Testis (tissue), 3 donors: ENCODE measurements around the gene UBL4A. TPM values are rescaled to one million over a fixed set of nuclear protein-coding genes. Genes with fewer than 3 reads are reported as not detected.

ENCODE experiments used
- DNase-seq: peaks from one replicate; pipeline ENCODE4 v3.0.0-alpha.2; 2019
- H3K27ac ChIP-seq, 2 donors: fragments of 200-600 bp; sonication (generic); one replicate each; pipeline ENCODE4 v1.5.1; 2019
- H3K27me3 ChIP-seq: fragments of 200-600 bp; sonication (generic); one replicate; pipeline ENCODE4 v1.5.1; 2019
- H3K36me3 ChIP-seq: fragments of 200-600 bp; sonication (generic); one replicate; pipeline ENCODE4 v1.5.1; 2017; ENCODE audit warnings: low read depth; ENCODE audit errors: missing control alignments
- H3K4me1 ChIP-seq: fragments of 200-600 bp; sonication (generic); one replicate; pipeline ENCODE4 v1.5.1; 2019
- H3K4me3 ChIP-seq, 2 donors: fragments of 200-600 bp; sonication (generic); one replicate each; pipeline ENCODE4 v1.5.1; 2017 to 2019
- H3K9me3 ChIP-seq: fragments of 200-600 bp; sonication (generic); one replicate; pipeline ENCODE4 v1.5.1; 2017
- POLR2A ChIP-seq: fragments of 450-650 bp; IDR thresholded peaks from one replicate; pipeline ENCODE4 v1.6.1; 2017; ENCODE audit warnings: antibody characterized with exemption, mild to moderate bottlenecking, moderate library complexity
- WGBS, 2 donors: methylation state at CpG; one replicate each; pipeline ENCODE4 v1.1.5; 2018; 5-methylcytosine and 5-hydroxymethylcytosine counted together
- intact Hi-C: fragments of 100-400 bp; cut with DNase I; formaldehyde crosslinking; loops from one replicate; pipeline ENCODE4 v1.15.1; 2023; ENCODE audit warnings: low total_unique reads
- polyA plus RNA-seq: library from polyadenylated mRNA; stranded (reverse); fragments of 350-450 nt; fragmentation: Illumina TruSeq; extraction: RNeasy Lipid Tissue Mini Kit (QIAGEN cat#74804); gene quantifications from one replicate; pipeline ENCODE4 v1.2.3, GENCODE V29; 2014; ENCODE audit warnings: low read depth, low replicate concordance; ENCODE audit not compliant: insufficient read depth
- total RNA-seq, 2 donors: library from RNA; depleted of rRNA; stranded (reverse); fragments of >200 nt; gene quantifications; one replicate each; pipeline ENCODE4 v1.2.3, GENCODE V29; 2016
- TF ChIP-seq, protein P1 (sequence below), 3 experiments: fragments of 450-650 bp in 2 of 3; fragments of 200-600 bp in 1 of 3; sonication (generic) in 1 of 3; IDR thresholded peaks; one replicate each; pipeline ENCODE4 v1.5.1; 2016 to 2019; ENCODE audit warnings: antibody characterized with exemption in 3 of 3, mild to moderate bottlenecking in 2 of 3, moderate library complexity in 1 of 3

UBL4A gene
- total and polyA plus RNA-seq, 3 donors from 2014 or later = 13.3 to 18.9 (median 16.8) TPM

DNA sequence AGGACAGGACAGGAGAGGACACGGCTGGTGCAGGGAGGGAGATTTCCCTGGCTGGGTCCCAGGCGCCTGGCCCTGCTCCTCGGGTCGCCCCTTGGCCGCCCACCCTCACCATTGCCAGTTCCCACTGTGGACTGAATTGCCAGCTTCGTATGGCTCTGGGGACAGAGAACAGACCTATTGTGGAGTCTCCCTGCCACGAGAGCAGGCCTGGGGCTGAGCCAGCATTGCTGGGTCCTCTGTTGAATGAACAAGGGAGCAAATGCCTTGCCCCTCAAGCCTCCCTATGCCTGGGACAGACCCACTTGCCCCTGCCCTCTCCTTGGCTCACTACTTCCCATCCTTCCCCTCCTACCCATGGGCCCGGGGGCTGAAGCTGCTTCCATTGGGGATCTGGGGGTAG is 24.0 kb downstream of the UBL4A start:
- Histone ChIP-seq H3K27me3 (no peaks in the 10 kb centered on the region), H3K36me3 (no peaks in the 10 kb centered on the region), H3K4me1 (no peaks in the 10 kb centered on the region), H3K27ac (no peak overlapping the region), H3K9me3 (no peaks in the 10 kb centered on the region), H3K4me3 (no peak overlapping the region)
- intact Hi-C loops = no loop called here
- WGBS, 2 donors = 63% methylated on average over 8 of the region's 8 CpGs; no CpG with 5 or more reads in 1 of the 2 donors
- no peak for DNase-seq
- TF ChIP-seq, protein P1, sequence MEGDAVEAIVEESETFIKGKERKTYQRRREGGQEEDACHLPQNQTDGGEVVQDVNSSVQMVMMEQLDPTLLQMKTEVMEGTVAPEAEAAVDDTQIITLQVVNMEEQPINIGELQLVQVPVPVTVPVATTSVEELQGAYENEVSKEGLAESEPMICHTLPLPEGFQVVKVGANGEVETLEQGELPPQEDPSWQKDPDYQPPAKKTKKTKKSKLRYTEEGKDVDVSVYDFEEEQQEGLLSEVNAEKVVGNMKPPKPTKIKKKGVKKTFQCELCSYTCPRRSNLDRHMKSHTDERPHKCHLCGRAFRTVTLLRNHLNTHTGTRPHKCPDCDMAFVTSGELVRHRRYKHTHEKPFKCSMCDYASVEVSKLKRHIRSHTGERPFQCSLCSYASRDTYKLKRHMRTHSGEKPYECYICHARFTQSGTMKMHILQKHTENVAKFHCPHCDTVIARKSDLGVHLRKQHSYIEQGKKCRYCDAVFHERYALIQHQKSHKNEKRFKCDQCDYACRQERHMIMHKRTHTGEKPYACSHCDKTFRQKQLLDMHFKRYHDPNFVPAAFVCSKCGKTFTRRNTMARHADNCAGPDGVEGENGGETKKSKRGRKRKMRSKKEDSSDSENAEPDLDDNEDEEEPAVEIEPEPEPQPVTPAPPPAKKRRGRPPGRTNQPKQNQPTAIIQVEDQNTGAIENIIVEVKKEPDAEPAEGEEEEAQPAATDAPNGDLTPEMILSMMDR (IDR thresholded peaks at IDR 0.05) = no peak
- TF ChIP-seq POLR2A = no peak

DNA sequence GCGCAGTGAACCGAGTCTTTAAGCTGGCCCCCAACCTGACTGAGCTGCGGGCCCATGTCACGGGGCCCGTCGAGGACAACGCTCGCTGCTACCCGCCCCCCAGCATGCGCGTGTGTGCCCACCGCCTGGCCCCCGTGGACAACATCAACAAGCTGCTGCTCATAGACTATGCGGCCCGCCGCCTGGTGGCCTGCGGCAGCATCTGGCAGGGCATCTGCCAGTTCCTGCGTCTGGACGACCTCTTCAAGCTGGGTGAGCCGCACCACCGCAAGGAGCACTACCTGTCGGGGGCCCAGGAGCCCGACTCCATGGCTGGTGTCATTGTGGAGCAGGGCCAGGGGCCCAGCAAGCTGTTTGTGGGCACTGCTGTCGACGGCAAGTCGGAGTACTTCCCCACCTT is 26.1 kb downstream of the UBL4A start:
- H3K27me3 ChIP-seq = no peaks in the 10 kb centered on the region
- H3K9me3 ChIP-seq = no peaks in the 10 kb centered on the region
- no peaks in the 10 kb centered on the region for H3K36me3 ChIP-seq
- 84% methylated on average over 17 of the region's 26 CpGs; no CpG with 5 or more reads in 1 of the 2 donors for WGBS, 2 donors
- no peaks in the 10 kb centered on the region for H3K4me1 ChIP-seq
- DNase-seq = no peak
- TF ChIP-seq, protein P1 (IDR thresholded peaks at IDR 0.05) = no peak
- no peak for TF ChIP-seq POLR2A
- no peak overlapping the region for H3K4me3 ChIP-seq
- H3K27ac ChIP-seq = no peak overlapping the region
- intact Hi-C loops = no loop called here

DNA sequence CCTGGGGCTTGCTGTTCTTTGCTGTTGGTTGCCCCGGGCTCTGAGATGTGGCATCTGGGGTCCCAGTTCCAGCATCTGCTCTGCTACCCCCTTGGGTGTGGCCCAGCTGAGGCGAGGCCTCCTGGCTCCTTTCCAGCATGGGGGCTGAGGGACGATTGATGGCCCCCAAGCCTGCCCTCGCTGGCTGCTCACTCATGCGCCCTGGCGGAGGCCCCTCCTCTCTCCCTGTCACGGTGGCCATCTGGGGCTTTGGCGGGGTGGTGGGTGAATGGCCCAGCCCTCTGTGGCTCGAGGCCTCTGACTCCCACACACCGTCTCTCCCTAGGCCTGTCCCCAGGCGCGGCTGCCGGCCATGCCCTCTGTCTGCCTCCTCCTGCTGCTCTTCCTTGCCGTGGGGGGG is 26.6 kb downstream of the UBL4A start:
- Histone ChIP-seq H3K4me1 (no peaks in the 10 kb centered on the region), H3K27ac (no peak overlapping the region), H3K27me3 (no peaks in the 10 kb centered on the region), H3K9me3 (no peaks in the 10 kb centered on the region), H3K36me3 (no peaks in the 10 kb centered on the region), H3K4me3 (no peak overlapping the region)
- TF ChIP-seq, protein P1 (IDR thresholded peaks at IDR 0.05) = no peak
- no peak for TF ChIP-seq POLR2A
- intact Hi-C loops = no loop called here
- DNase-seq = peak; percentile 21
- 31% methylated on average over 12 of the region's 14 CpGs; no CpG with 5 or more reads in 1 of the 2 donors for WGBS, 2 donors

DNA sequence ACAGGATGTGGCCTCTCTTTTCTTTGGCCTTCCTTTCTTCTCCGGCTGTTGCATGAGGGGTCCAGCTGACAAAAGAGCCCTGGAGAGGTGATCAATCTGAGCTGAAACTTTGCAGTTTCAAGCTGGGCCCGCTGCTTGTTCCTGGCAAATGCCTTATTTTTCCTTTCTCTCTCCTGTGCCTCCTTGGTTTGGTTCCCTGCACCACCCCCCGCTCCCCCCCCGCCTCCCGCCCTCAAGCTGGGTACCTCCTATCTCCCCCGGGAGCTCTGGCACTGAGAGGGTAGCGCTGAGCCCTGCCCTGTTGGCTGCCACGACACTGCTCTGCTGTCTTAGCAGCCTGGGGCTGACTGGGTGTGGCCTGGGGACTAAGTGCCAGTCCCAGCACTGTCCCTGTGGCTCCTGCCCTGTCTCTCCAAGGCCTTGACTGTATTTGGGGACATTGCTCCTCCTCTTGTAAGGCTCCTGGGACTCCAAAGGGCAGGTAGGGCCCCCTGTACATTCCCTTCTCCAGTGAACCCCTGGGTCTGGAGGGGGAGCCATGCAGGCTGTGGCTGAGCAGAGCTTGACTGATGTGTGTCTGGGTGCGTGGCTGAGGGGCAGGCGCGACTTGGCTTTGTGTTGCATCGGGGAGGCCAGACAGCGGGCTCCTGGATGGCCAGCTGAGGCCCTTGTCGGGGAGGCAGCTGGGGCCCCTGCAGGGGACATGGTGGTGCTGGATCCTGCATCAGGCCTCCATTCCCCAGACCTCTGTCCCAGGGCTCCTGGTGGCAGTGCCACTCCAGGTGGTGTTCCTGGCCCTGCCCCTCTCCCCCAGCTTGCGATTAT is 27.2 kb downstream of the UBL4A start:
- Histone ChIP-seq H3K9me3 (no peaks in the 10 kb centered on the region), H3K36me3 (no peaks in the 10 kb centered on the region), H3K27me3 (no peaks in the 10 kb centered on the region), H3K27ac (no peak overlapping the region), H3K4me1 (no peaks in the 10 kb centered on the region), H3K4me3 (peak overlapping the region; percentile 55 to 66)
- TF ChIP-seq, protein P1 (IDR thresholded peaks at IDR 0.05) = no peak
- TF ChIP-seq POLR2A = no peak
- DNase-seq = peak; percentile 38
- 15 to 30% methylated on average over 2 to 13 of the region's 15 CpGs for WGBS, 2 donors
- intact Hi-C loops = no loop called here
